NCI-H226 (cell line): ENCODE measurements around the gene RASSF3.
A peak's percentile ranks its signal among the peaks of the same experiment; 100 is the strongest.
"Not testable (repeated sequence)": the region's sequence is repeated elsewhere in the genome, so short reads cannot be mapped to it uniquely, and the experiment has no call there.

ENCODE experiments used
- DNase-seq: peaks from one replicate; pipeline ENCODE4 v3.0.0-alpha.2; 2015

RASSF3 gene, protein sequence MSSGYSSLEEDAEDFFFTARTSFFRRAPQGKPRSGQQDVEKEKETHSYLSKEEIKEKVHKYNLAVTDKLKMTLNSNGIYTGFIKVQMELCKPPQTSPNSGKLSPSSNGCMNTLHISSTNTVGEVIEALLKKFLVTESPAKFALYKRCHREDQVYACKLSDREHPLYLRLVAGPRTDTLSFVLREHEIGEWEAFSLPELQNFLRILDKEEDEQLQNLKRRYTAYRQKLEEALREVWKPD

DNA sequence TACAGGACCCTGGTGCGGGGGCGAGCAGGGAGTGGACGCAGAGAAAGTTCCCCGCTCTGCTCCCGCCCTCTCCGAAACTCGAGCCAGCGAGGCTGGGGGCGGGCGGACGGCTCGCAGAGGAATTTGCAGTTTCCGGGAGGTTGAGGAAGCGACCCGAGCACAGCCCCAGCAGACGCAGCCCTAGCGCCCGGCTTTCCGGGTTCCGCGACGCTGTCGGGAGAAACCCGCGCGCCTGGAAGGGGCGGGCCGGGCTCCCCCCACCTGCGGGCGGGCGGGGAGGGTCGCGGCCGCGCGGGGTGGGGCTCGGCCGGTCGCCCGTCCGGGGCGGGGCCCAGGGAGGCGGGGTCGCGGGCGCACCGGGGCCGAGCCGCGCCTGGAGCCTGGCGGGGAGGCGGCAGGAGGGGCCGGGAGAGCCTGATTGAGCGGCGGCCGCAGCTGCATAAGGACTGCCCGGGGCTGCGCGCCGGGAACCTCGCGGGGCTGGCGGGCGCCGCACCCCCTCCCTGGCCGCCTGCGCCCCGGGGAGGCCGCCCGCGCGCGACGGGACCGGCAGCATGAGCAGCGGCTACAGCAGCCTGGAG is at the start of gene RASSF3:
RASSF3 (plus strand) TSS at position 417 of the 581 bp plus-strand sequence; CDS start at position 555, 138 bp downstream.
- peak; percentile 84 for DNase-seq

- no peak for DNase-seq
These were observed 48.8 kb upstream of the RASSF3 start for GRCh38 chr12:64561302-64562136.

GRCh38 chr12:64566122-64566521 is 44.2 kb upstream of the RASSF3 start:
- DNase-seq: no peak

DNA sequence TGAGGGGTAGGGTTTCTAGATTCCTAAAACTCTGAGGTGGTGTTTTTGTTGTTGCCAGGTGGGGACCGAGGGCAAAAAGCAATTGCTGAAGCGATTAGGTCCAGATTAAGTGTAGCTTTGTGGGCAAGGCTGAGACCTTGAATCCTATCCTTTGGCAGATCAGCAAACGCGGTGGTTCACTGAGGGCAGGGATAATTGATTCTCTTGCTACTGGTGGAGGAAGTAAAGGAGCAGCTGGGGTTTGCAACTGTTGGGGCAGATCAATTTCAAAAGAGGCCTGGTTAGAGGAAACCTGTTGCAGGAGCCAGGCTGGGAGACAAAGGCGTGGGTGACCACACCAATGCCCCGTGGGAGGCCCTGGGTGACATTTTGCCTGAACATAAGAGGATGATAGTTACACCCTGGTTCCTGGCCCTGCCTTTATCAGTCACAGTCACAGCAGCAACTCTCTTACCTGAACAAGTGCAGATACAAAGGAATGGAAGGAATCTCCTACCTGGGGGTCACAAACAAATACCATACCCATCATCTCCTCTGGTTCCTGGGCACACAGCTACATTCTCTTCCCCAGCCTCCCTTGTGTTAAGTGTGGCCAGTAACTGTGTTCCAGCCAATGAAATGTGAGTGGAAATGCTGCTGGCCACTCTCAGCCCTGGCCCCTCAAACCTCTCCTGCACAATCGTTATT is 43.3 kb upstream of the RASSF3 start:
- no peak for DNase-seq

DNA sequence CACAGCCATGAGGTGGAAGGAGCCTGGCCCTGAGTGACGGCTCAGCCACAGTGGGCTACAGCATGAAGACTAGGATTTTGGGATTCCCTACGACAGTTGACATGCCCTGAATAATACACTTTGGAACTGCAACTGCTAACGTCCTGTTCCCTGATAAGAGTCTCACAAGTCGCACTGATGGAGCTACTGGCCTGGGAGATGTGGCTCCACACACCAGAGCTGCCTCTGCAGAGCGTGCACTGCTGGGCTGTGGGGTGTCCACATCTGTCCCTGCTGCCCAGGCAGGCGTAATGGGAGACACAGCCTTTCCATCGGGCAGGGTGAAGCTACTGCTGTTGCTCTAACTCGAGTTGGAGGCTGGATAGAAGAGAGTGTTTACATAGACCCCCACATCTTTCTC is 42.7 kb upstream of the RASSF3 start:
- DNase-seq: no peak

DNA sequence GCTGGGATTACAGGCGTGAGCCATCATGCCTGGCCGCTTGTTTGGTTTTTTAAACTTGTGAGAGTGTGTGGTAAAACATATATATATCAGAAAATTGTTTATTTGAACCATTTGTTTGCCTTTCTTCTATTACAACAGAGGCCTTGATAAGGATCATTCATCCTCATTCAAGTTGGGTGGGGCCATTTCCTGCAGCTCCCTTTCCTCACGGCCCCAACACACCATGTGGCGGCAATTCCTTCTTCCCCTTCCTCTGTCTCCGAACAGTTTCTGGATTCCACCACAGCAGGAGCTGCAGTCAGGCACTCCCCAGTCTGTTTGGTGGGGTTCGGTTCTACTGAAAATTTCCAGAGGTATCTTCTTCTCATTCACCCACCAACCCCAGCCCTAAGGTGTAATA is 42.0 kb upstream of the RASSF3 start:
- no peak for DNase-seq

DNA sequence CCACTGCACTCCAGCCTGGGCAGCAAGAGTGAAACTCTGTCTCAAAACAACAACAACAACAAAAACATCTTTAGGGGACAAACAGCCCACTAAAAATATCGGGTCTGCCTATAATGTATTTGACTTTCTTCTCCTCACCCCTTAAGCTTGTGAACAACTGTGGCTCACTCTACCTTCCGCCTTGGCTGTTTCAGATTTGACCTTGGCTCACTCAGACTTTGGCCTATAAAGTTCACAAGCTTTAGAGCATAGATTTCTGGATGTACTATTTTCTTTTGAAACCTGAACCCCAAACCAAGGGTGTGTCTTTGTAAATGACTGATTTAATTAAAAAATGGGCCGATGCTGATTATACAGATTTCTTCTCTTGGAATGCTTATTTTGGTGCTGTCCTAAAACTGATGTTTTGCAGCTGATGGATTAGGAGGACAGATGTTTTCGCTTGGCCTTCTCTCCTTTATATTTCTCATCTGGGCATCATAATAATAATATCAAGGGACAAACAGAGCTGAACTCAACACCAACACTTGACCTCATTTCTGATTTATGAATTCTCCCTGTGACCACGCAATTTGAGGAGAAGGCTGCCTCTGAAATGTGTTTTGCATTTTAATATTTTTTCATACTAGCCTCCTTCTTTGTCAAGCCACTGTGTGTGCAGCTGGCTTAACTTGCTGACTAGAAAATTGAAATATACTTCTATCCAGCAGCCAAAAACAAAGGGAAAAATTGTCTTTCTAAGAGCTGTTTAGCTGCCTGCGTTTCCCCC is 40.2 kb upstream of the RASSF3 start:
- no peak for DNase-seq

- DNase-seq: no peak
These were observed 38.9 kb upstream of the RASSF3 start for GRCh38 chr12:64571411-64571810.

GRCh38 chr12:64572241-64572640 is 38.1 kb upstream of the RASSF3 start:
- no peak for DNase-seq

DNA sequence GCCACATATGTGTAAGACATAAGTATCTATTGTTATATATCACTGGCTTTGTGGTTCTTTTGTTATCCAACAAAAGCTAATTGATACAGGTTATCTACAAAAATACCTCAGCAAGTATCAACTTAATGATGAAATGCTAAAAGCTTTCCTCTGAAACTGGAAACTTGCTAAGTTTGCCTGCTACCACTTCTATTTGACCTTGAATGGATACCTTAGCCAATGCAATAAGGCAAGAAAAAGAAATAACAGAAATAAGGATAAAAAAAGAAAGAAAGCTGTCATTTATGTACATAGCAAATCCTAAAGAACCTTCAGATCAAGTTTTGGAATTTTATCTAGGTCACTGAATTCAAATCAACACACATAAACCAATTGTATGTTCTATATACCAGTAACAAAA is 35.5 kb upstream of the RASSF3 start:
- DNase-seq: no peak

GRCh38 chr12:64577046-64577445 is 33.2 kb upstream of the RASSF3 start:
- DNase-seq: no peak

DNA sequence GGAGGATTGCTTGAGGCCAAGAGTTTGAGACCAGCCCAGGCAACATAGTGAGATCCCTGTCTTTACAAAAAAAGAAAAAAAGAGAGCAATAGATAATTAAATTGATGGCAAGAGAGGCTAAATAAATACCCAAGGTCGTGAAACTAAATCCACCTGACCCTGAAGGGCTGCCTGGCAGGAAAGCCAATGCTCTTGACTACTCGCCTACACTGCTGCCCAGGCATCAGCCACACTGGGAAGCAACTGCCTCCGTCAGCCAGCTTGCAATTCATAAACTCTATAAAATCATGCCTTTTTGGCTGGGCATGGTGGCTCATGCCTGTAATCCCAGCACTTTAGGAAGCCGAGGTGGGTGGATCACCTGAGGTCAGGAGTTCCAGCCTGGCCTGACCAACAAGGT is 31.7 kb upstream of the RASSF3 start:
- no peak for DNase-seq

DNA sequence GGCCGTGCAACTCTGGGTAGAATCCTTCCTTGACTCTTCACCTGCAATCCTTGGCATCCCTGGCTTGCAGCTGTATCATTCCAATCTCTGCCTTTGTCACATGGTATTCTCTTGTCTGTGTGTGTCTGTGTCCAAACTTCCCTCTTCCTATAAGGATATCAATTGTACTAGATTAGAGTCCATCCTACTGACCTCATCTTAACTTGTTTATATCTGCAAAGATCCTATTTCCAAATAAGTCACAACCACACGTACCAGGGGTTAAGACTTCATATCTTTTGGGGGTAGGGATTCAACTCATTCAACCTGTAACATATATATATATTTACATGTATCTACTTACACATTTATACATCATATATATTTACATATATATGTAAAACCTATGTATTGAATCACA is 29.6 kb upstream of the RASSF3 start:
- DNase-seq: no peak

- no peak for DNase-seq
These were observed 28.2 kb upstream of the RASSF3 start for GRCh38 chr12:64582114-64582513.

- no peak for DNase-seq
These were observed 27.4 kb upstream of the RASSF3 start for GRCh38 chr12:64582862-64583261.

GRCh38 chr12:64583395-64583770 is 26.9 kb upstream of the RASSF3 start:
- not testable (repeated sequence) for DNase-seq

DNA sequence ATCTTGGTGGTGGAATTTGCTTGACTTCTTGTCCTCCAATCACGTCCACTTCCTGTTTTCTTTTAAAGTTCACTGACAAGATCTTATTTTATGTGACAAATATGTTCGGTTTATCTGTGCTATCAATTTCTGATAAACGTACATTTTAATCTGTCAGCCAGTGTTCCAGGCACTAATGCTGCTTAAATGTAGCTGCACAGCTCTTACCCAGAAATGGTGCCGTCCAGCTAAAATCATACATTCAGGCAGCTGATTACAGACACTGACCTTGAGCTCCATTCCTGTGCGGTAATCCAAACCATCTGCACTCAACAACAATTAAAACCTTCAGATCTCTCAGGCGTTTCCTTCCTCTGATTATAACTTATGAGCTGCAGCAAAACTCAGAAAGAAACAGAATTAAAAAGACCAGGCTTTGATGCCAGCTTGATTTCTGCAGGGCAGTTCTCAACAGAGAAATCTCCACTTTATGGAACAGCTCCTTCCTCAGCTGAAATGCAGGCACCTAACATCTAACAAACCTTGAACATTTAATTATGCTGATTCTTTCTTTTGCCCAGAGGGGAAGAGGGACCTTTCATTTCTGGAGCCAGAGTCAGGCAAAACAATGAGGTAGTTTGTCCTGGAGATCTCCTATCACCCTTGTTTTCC is 26.4 kb upstream of the RASSF3 start:
- no peak for DNase-seq

- DNase-seq: no peak
These were observed 25.2 kb upstream of the RASSF3 start for GRCh38 chr12:64585104-64585503.

DNA sequence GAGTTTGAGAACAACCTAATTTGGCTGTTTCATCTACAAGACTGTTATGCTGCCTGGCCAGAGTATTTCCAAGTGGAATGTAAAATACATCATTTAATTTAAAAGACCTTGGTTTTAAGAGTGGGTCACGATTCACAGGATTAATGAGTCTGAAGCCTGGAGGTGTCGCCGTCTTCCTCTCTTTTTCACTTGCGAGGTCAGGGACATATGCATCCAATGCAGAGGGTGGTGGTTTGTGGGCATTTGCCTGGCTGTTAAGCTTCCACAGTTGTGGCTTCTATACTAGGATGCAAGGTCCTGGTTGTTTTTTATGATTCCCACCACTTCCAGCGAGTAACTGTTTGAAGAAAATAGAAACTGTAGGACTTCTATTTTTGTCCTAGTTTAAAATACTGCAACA is 22.8 kb upstream of the RASSF3 start:
- DNase-seq: no peak

- no peak for DNase-seq
These were observed 20.1 kb upstream of the RASSF3 start for GRCh38 chr12:64590183-64590582.

- DNase-seq: no peak
These were observed 14.2 kb upstream of the RASSF3 start for GRCh38 chr12:64595863-64596793.
